Endothelial cell of umbilical vein (primary cell): ENCODE data around the gene DIP2B.

Experiments
- EZH2 ChIP-seq: IDR thresholded peaks from 2 replicates; pipeline ENCODE4 v1.6.1; 2012; ENCODE audit warnings: borderline replicate concordance, low read depth, mild to moderate bottlenecking, moderate library complexity, low read length, inconsistent platforms; ENCODE audit not compliant: severe bottlenecking
- POLR2A ChIP-seq: IDR thresholded peaks from 2 replicates; pipeline ENCODE4 v1.6.1; 2012; ENCODE audit warnings: low read depth, mild to moderate bottlenecking, control low read depth, low read length
- POLR2AphosphoS5 ChIP-seq: IDR thresholded peaks from 2 replicates; pipeline ENCODE4 v1.6.1; 2012; ENCODE audit warnings: low read depth, mild to moderate bottlenecking, control low read depth, low read length, moderate library complexity; ENCODE audit not compliant: insufficient read depth
- TF ChIP-seq, protein P1 (sequence below): IDR thresholded peaks from 2 replicates; pipeline ENCODE4 v1.6.1; 2011; ENCODE audit not compliant: insufficient read depth, insufficient read length

DNA sequence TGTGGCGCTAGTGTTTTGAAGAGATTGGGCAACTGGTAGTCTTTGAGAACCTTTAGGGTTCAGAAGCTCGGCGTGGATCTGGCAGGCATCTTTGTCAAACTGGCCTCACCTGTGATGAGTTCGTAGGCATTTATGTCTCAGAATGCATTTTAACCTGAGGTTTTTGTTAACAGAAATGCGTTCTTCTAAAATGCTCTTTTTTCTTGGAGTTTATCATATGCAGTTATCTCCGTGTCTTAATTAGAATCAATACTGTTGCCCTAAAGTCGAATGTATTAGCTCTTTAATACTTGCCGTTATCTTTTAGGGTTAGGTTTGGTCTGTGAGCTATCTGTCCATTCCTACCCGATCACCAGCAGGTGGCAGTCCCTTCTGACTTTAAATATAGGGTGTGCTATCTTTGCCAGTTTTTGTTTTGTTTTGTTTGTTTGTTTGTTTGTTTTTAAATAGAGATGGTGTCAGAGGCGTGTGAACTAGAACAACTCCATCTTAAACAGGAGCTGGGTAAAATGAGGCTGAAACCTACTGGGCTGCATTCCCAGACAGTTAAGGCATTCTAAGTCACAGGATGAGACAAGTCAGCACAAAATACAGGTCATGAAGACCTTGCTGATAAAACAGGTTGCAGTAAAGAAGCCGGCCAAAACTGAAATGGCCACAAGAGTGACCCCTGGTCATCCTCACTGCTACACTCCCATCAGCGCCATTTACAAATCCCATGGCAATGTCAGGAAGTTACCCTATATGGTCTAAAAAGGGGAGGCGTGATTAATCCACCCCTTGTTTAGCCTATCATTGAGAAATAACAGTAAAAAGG, 260.5 kb downstream of the DIP2B start:
- TF ChIP-seq EZH2 (no peak), POLR2A (no peak), POLR2AphosphoS5 (no peak)
- TF ChIP-seq, protein P1, sequence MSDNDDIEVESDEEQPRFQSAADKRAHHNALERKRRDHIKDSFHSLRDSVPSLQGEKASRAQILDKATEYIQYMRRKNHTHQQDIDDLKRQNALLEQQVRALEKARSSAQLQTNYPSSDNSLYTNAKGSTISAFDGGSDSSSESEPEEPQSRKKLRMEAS = no peak
